GM23338 (cell line): ENCODE data around the gene HIVEP3. TPM values are rescaled to one million over a fixed set of nuclear protein-coding genes. Genes with fewer than 3 reads are reported as not detected.

Experiments used
- ATAC-seq: fragments of 200-7000 bp; cut with Tn5 transposase; 3 replicates; pipeline ENCODE4 v1.9.1; 2020
- DNase-seq: peaks from one replicate; pipeline ENCODE4 v3.0.0-alpha.2; 2015; ENCODE audit warnings: low spot score
- H2AFZ ChIP-seq: fragments of 200-600 bp; sonication (generic); 2 replicates; pipeline ENCODE4 v1.8.0; 2016; ENCODE audit warnings: antibody characterized with exemption, mild to moderate bottlenecking, moderate library complexity
- H3F3A ChIP-seq: fragments of 200-600 bp; sonication (generic); replicated peaks from 2 replicates; pipeline ENCODE4 v1.8.0; 2017; ENCODE audit warnings: antibody characterized with exemption, mixed run types, low read depth
- H3K27ac ChIP-seq: fragments of 200-600 bp; sonication (generic); 2 replicates; pipeline ENCODE4 v1.6.1; 2016; ENCODE audit warnings: low read depth
- H3K27me3 ChIP-seq: fragments of 200-600 bp; sonication (generic); 2 replicates; pipeline ENCODE4 v1.8.0; 2016; ENCODE audit warnings: mild to moderate bottlenecking, mixed run types, moderate library complexity; ENCODE audit not compliant: insufficient read depth
- H3K36me3 ChIP-seq: fragments of 200-600 bp; sonication (generic); 2 replicates; pipeline ENCODE4 v1.8.0; 2016; ENCODE audit warnings: mild to moderate bottlenecking; ENCODE audit not compliant: insufficient read depth
- H3K4me1 ChIP-seq: fragments of 200-600 bp; sonication (generic); 2 replicates; pipeline ENCODE4 v1.8.0; 2016; ENCODE audit warnings: mild to moderate bottlenecking, moderate library complexity; ENCODE audit not compliant: insufficient read depth
- H3K4me2 ChIP-seq: fragments of 200-600 bp; sonication (generic); 2 replicates; pipeline ENCODE4 v1.7.1; 2017; ENCODE audit warnings: mixed run types
- H3K4me3 ChIP-seq: fragments of 200-600 bp; sonication (generic); 2 replicates; pipeline ENCODE4 v1.6.1; 2016; ENCODE audit warnings: mixed run types
- H3K79me2 ChIP-seq: fragments of 200-600 bp; sonication (generic); replicated peaks from 2 replicates; pipeline ENCODE4 v1.8.0; 2017; ENCODE audit warnings: mild to moderate bottlenecking; ENCODE audit not compliant: insufficient read depth
- H3K9me2 ChIP-seq: fragments of 200-600 bp; sonication (generic); 2 replicates; pipeline ENCODE4 v1.8.0; 2017; ENCODE audit not compliant: insufficient read depth
- H4K20me1 ChIP-seq: fragments of 200-600 bp; sonication (generic); replicated peaks from 2 replicates; pipeline ENCODE4 v1.8.0; 2017; ENCODE audit warnings: mild to moderate bottlenecking; ENCODE audit not compliant: insufficient read depth
- H3K27ac Mint-ChIP-seq: 2 replicates; pipeline ENCODE4 v1.8.0; 2020; ENCODE audit warnings: inconsistent platforms, mild to moderate bottlenecking, moderate library complexity, mixed read lengths
- H3K27me3 Mint-ChIP-seq: 3 replicates; pipeline ENCODE4 v1.8.0; 2022; ENCODE audit warnings: low read depth, mild to moderate bottlenecking, moderate library complexity, mixed read lengths, inconsistent platforms; ENCODE audit not compliant: insufficient read depth, poor library complexity
- H3K36me3 Mint-ChIP-seq: 3 replicates; pipeline ENCODE4 v1.8.0; 2021; ENCODE audit warnings: low read depth, mild to moderate bottlenecking, inconsistent platforms, moderate library complexity, mixed read lengths
- H3K4me1 Mint-ChIP-seq: 3 replicates; pipeline ENCODE4 v1.8.0; 2020; ENCODE audit warnings: mild to moderate bottlenecking, inconsistent platforms, mixed read lengths
- H3K4me3 Mint-ChIP-seq: 3 replicates; pipeline ENCODE4 v1.8.0; 2021; ENCODE audit warnings: moderate library complexity, mild to moderate bottlenecking, inconsistent platforms, mixed read lengths
- H3K9me3 Mint-ChIP-seq: 3 replicates; pipeline ENCODE4 v1.8.0; 2020; ENCODE audit warnings: moderate library complexity, mild to moderate bottlenecking, inconsistent platforms, mixed read lengths
- CREB1 ChIP-seq: fragments of 250-450 bp; sonication (Bioruptor Pico); IDR thresholded peaks from 2 replicates; pipeline ENCODE4 v1.5.0; 2020; ENCODE audit warnings: low read depth, mild to moderate bottlenecking, moderate library complexity
- ETS1 ChIP-seq: IDR thresholded peaks from 2 replicates; pipeline ENCODE4 v1.6.1; 2016; ENCODE audit warnings: antibody characterized with exemption
- EZH2 ChIP-seq: fragments of 200-600 bp; sonication (generic); IDR thresholded peaks from one replicate; pipeline ENCODE4 v1.8.0; 2017; ENCODE audit warnings: antibody characterized with exemption, mild to moderate bottlenecking, low read depth; ENCODE audit not compliant: unreplicated experiment
- EZH2phosphoT487 ChIP-seq: fragments of 200-600 bp; sonication (generic); IDR thresholded peaks from one replicate; pipeline ENCODE4 v1.8.1; 2018; ENCODE audit warnings: antibody characterized with exemption; ENCODE audit not compliant: unreplicated experiment
- JUNB ChIP-seq: IDR thresholded peaks from one replicate; pipeline ENCODE4 v1.6.1; 2016; ENCODE audit warnings: antibody characterized with exemption; ENCODE audit not compliant: unreplicated experiment
- NANOG ChIP-seq: IDR thresholded peaks from 2 replicates; pipeline ENCODE4 v1.6.1; 2016; ENCODE audit warnings: antibody characterized with exemption, borderline replicate concordance
- POLR2AphosphoS5 ChIP-seq: IDR thresholded peaks from 2 replicates; pipeline ENCODE4 v1.6.1; 2016; ENCODE audit warnings: antibody characterized with exemption, low read depth
- STAT1 ChIP-seq: IDR thresholded peaks from one replicate; pipeline ENCODE4 v1.6.1; 2016; ENCODE audit warnings: antibody characterized with exemption; ENCODE audit not compliant: unreplicated experiment
- ZNF114 ChIP-seq: fragments of 250-450 bp; sonication (Bioruptor Pico); IDR thresholded peaks from 2 replicates; pipeline ENCODE4 v1.5.0; 2020; ENCODE audit warnings: mild to moderate bottlenecking, moderate library complexity
- ZNF331 ChIP-seq: fragments of 250-450 bp; sonication (Bioruptor Pico); IDR thresholded peaks from 2 replicates; pipeline ENCODE4 v1.5.0; 2020; ENCODE audit warnings: low read depth, mild to moderate bottlenecking, moderate library complexity
- polyA plus RNA-seq: library from polyadenylated mRNA; unstranded; fragments of >200 nt; fragmentation: Nextera tagmentation; extraction: Ambion mirVana; gene quantifications from 2 replicates; pipeline ENCODE4 v1.2.1, GENCODE V29; 2016
- total RNA-seq: library from RNA; depleted of rRNA; stranded (reverse); fragments of >200 nt; shearing (Covaris generic); gene quantifications from 2 replicates; pipeline ENCODE4 v1.2.3, GENCODE V29; 2014
- TF ChIP-seq, protein P1 (sequence below): fragments of 250-450 bp; sonication (Bioruptor Pico); IDR thresholded peaks from 2 replicates; pipeline ENCODE4 v1.5.0; 2020; ENCODE audit warnings: mild to moderate bottlenecking, moderate library complexity

Gene HIVEP3
- total and polyA plus RNA-seq, 2 experiments from 2014 or later: 0.14 to 0.24 TPM

- TF ChIP-seq, protein P1, sequence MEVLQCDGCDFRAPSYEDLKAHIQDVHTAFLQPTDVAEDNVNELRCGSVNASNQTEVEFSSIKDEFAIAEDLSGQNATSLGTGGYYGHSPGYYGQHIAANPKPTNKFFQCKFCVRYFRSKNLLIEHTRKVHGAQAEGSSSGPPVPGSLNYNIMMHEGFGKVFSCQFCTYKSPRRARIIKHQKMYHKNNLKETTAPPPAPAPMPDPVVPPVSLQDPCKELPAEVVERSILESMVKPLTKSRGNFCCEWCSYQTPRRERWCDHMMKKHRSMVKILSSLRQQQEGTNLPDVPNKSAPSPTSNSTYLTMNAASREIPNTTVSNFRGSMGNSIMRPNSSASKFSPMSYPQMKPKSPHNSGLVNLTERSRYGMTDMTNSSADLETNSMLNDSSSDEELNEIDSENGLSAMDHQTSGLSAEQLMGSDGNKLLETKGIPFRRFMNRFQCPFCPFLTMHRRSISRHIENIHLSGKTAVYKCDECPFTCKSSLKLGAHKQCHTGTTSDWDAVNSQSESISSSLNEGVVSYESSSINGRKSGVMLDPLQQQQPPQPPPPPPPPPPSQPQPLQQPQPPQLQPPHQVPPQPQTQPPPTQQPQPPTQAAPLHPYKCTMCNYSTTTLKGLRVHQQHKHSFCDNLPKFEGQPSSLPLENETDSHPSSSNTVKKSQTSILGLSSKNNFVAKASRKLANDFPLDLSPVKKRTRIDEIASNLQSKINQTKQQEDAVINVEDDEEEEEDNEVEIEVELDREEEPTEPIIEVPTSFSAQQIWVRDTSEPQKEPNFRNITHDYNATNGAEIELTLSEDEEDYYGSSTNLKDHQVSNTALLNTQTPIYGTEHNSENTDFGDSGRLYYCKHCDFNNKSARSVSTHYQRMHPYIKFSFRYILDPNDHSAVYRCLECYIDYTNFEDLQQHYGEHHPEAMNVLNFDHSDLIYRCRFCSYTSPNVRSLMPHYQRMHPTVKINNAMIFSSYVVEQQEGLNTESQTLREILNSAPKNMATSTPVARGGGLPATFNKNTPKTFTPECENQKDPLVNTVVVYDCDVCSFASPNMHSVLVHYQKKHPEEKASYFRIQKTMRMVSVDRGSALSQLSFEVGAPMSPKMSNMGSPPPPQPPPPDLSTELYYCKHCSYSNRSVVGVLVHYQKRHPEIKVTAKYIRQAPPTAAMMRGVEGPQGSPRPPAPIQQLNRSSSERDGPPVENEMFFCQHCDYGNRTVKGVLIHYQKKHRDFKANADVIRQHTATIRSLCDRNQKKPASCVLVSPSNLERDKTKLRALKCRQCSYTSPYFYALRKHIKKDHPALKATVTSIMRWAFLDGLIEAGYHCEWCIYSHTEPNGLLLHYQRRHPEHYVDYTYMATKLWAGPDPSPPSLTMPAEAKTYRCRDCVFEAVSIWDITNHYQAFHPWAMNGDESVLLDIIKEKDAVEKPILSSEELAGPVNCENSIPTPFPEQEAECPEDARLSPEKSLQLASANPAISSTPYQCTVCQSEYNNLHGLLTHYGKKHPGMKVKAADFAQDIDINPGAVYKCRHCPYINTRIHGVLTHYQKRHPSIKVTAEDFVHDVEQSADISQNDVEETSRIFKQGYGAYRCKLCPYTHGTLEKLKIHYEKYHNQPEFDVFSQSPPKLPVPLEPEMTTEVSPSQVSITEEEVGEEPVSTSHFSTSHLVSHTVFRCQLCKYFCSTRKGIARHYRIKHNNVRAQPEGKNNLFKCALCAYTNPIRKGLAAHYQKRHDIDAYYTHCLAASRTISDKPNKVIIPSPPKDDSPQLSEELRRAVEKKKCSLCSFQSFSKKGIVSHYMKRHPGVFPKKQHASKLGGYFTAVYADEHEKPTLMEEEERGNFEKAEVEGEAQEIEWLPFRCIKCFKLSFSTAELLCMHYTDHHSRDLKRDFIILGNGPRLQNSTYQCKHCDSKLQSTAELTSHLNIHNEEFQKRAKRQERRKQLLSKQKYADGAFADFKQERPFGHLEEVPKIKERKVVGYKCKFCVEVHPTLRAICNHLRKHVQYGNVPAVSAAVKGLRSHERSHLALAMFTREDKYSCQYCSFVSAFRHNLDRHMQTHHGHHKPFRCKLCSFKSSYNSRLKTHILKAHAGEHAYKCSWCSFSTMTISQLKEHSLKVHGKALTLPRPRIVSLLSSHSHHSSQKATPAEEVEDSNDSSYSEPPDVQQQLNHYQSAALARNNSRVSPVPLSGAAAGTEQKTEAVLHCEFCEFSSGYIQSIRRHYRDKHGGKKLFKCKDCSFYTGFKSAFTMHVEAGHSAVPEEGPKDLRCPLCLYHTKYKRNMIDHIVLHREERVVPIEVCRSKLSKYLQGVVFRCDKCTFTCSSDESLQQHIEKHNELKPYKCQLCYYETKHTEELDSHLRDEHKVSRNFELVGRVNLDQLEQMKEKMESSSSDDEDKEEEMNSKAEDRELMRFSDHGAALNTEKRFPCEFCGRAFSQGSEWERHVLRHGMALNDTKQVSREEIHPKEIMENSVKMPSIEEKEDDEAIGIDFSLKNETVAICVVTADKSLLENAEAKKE (CRISPR knock-in tag): no peak
- TF ChIP-seq STAT1 (no peak), POLR2AphosphoS5 (no peak), EZH2phosphoT487 (no peak), CREB1 (CRISPR knock-in tag) (no peak), ETS1 (no peak), ZNF114 (CRISPR knock-in tag) (no peak), EZH2 (no peak), NANOG (no peak), ZNF331 (no peak), JUNB (no peak)
Observed at GRCh38 chr1:41559331-41559730, 359.4 kb downstream of the HIVEP3 start (continued).

GRCh38 chr1:41558761-41559171 is 360.0 kb downstream of the HIVEP3 start:
- Histone ChIP-seq H3K4me1 (no peaks in the 10 kb centered on the region), H3F3A (no peaks in the 10 kb centered on the region), H3K79me2 (no peaks in the 10 kb centered on the region), H3K27me3 (no peaks in the 10 kb centered on the region), H4K20me1 (no peaks in the 10 kb centered on the region), H3K4me2 (no peak overlapping the region), H3K36me3 (no peaks in the 10 kb centered on the region), H3K27ac (no peak overlapping the region), H2AFZ (no peak overlapping the region), H3K9me2 (no peaks in the 10 kb centered on the region), H3K4me3 (no peak overlapping the region)
- Mint-ChIP-seq H3K4me3 (no peak overlapping the region), H3K27ac (no peak overlapping the region), H3K4me1 (peaks cover 3% of the 10 kb centered on the region; the same call in 1 of the 3 replicates), H3K9me3 (peaks cover 26% of the 10 kb centered on the region), H3K27me3 (peaks cover 6% of the 10 kb centered on the region), H3K36me3 (peaks cover 6% of the 10 kb centered on the region; the same call in 2 of the 3 replicates)
- DNase-seq (no peak), ATAC-seq (no peak)
- TF ChIP-seq EZH2 (no peak), ZNF114 (CRISPR knock-in tag) (no peak), POLR2AphosphoS5 (no peak)
